Endothelial cell of umbilical vein (primary cell): ENCODE results near the gene TESK2. TPM values are rescaled to one million over a fixed set of nuclear protein-coding genes. Genes with fewer than 3 reads are reported as not detected.
A peak's percentile ranks its signal among the peaks of the same experiment; 100 is the strongest.

ENCODE experiments used
- BruUV-seq: library from RNA; stranded (reverse); fragments of 400-500 nt; replicated peaks from 2 replicates; lab custom pipeline; 2021; lab: Mats Ljungman, UMichigan
- CTCF ChIA-PET: fragments of 300-600, 350-600 bp; sonication (Branson Sonifier 250); formaldehyde crosslinking; loops from one replicate; lab custom pipeline; 2021; ENCODE audit warnings: antibody characterized with exemption, inconsistent platforms; lab: Charles Lee
- POLR2A ChIA-PET: fragments of 300-600, 350-600 bp; sonication (Branson Sonifier 250); formaldehyde crosslinking; loops from one replicate; lab custom pipeline; 2021; ENCODE audit warnings: antibody characterized with exemption, inconsistent platforms; lab: Charles Lee
- DNase-seq: peaks from one replicate; pipeline ENCODE4 v3.0.0-alpha.2; 2011; ENCODE audit warnings: low read depth, low spot score
- FAIRE-seq: peaks from 2 replicates; lab custom pipeline; 2011; peaks lifted over from hg19 to GRCh38; lab: Jason Lieb, UNC
- H2AFZ ChIP-seq: 2 replicates; pipeline ENCODE4 v1.6.0; 2012; ENCODE audit warnings: low read depth, low read length, control low read depth, inconsistent platforms
- H3K27ac ChIP-seq: 2 replicates; pipeline ENCODE4 v1.5.1; 2011; ENCODE audit warnings: low read depth, mild to moderate bottlenecking, control low read depth, low read length, moderate library complexity; ENCODE audit not compliant: insufficient read depth
- H3K27me3 ChIP-seq, 2 experiments: 2 replicates each; pipeline versions ENCODE4 v1.6.0 to v1.6.1; 2011; ENCODE audit warnings: low read length in 2 of 2, mixed read lengths in 1 of 2; ENCODE audit not compliant: control insufficient read depth in 2 of 2, insufficient read depth in 2 of 2
- H3K36me3 ChIP-seq, 2 experiments: 2 replicates in 1 of 2; 3 replicates in 1 of 2; pipeline ENCODE4 v1.5.1; 2011; ENCODE audit warnings: low read length in 2 of 2, mild to moderate bottlenecking in 1 of 2, moderate library complexity in 1 of 2; ENCODE audit not compliant: control insufficient read depth in 2 of 2, insufficient read depth in 2 of 2; ENCODE audit errors: extremely low read depth in 1 of 2
- H3K4me1 ChIP-seq: 3 replicates; pipeline ENCODE4 v1.5.1; 2011; ENCODE audit warnings: mild to moderate bottlenecking, low read length; ENCODE audit not compliant: control insufficient read depth, insufficient read depth; ENCODE audit errors: extremely low read depth
- H3K4me2 ChIP-seq: 2 replicates; pipeline ENCODE4 v1.6.1; 2011; ENCODE audit warnings: low read length, control low read depth, mixed read lengths; ENCODE audit not compliant: insufficient read depth
- H3K4me3 ChIP-seq, 3 experiments: fragments of 200-600 bp in 1 of 3; sonication (generic), shearing (Covaris generic) in 1 of 3; replicated peaks in 1 of 3; 2 replicates each; pipeline ENCODE4 v1.5.1; 2011 to 2016; ENCODE audit warnings: control low read depth in 3 of 3, low read length in 3 of 3, mild to moderate bottlenecking in 2 of 3, inconsistent platforms in 1 of 3, low read depth in 1 of 3, moderate library complexity in 1 of 3; ENCODE audit not compliant: insufficient read depth in 1 of 3
- H3K79me2 ChIP-seq: 2 replicates; pipeline ENCODE4 v1.6.0; 2012; ENCODE audit warnings: low read length, inconsistent platforms; ENCODE audit not compliant: control insufficient read depth, insufficient read depth
- H3K9ac ChIP-seq: replicated peaks from 2 replicates; pipeline ENCODE3; 2011; ENCODE audit warnings: low read length, control low read depth; ENCODE audit not compliant: insufficient read depth; ENCODE audit errors: extremely low read depth
- H3K9me1 ChIP-seq: replicated peaks from 3 replicates; pipeline ENCODE4 v1.6.0; 2011; ENCODE audit warnings: mild to moderate bottlenecking, low read length; ENCODE audit not compliant: control insufficient read depth, insufficient read depth; ENCODE audit errors: extremely low read depth
- H3K9me3 ChIP-seq: replicated peaks from 2 replicates; pipeline ENCODE4 v1.5.1; 2012; ENCODE audit warnings: low read length, inconsistent platforms; ENCODE audit not compliant: control insufficient read depth, insufficient read depth
- H4K20me1 ChIP-seq: replicated peaks from 2 replicates; pipeline ENCODE3; 2011; ENCODE audit warnings: mild to moderate bottlenecking, low read length; ENCODE audit not compliant: control insufficient read depth, insufficient read depth; ENCODE audit errors: extremely low read depth
- CTCF ChIP-seq, 2 donors: IDR thresholded peaks; 1 replicate in 1 of 2; 2 replicates in 1 of 2; pipeline ENCODE4 v1.5.1; 2011; ENCODE audit warnings: low read length in 2 of 2, mild to moderate bottlenecking in 2 of 2, moderate library complexity in 2 of 2, control low read depth in 1 of 2, inconsistent platforms in 1 of 2, low read depth in 1 of 2; ENCODE audit not compliant: insufficient read depth in 1 of 2; ENCODE audit errors: extremely low read depth in 1 of 2
- EZH2 ChIP-seq: IDR thresholded peaks from 2 replicates; pipeline ENCODE4 v1.6.1; 2012; ENCODE audit warnings: borderline replicate concordance, low read depth, mild to moderate bottlenecking, moderate library complexity, low read length, inconsistent platforms; ENCODE audit not compliant: severe bottlenecking
- FOS ChIP-seq: IDR thresholded peaks from 2 replicates; pipeline ENCODE4 v1.6.1; 2011; ENCODE audit warnings: mild to moderate bottlenecking, low read length, moderate library complexity, borderline replicate concordance; ENCODE audit not compliant: insufficient read depth
- GATA2 ChIP-seq: IDR thresholded peaks from 2 replicates; pipeline ENCODE4 v1.7.0; 2011; ENCODE audit warnings: low read depth, mild to moderate bottlenecking, moderate library complexity, mixed read lengths, low read length; ENCODE audit not compliant: insufficient read length, insufficient read depth
- JUN ChIP-seq: IDR thresholded peaks from 2 replicates; pipeline ENCODE4 v1.6.1; 2011; ENCODE audit warnings: borderline replicate concordance, low read depth; ENCODE audit not compliant: insufficient read length, insufficient read depth
- MAX ChIP-seq: IDR thresholded peaks from 2 replicates; pipeline ENCODE4 v1.6.1; 2011; ENCODE audit not compliant: insufficient read depth, insufficient read length
- MYC ChIP-seq: IDR thresholded peaks from one replicate; pipeline ENCODE4 v1.6.1; 2011; ENCODE audit warnings: mild to moderate bottlenecking, low read depth, low read length
- POLR2A ChIP-seq: IDR thresholded peaks from 2 replicates; pipeline ENCODE4 v1.6.1; 2012; ENCODE audit warnings: low read depth, mild to moderate bottlenecking, control low read depth, low read length
- POLR2AphosphoS5 ChIP-seq: IDR thresholded peaks from 2 replicates; pipeline ENCODE4 v1.6.1; 2012; ENCODE audit warnings: low read depth, mild to moderate bottlenecking, control low read depth, low read length, moderate library complexity; ENCODE audit not compliant: insufficient read depth
- dilution Hi-C: fragments of 300-500 bp; cut with MboI; formaldehyde crosslinking; loops from one replicate; pipeline ENCODE4 v1.15.0; 2019; ENCODE audit warnings: low sequenced_read_pairs; ENCODE audit not compliant: extremely low pct_ligation_motif_present
- intact Hi-C: fragments of 100-400 bp; cut with micrococcal nuclease; formaldehyde crosslinking; loops from one replicate; pipeline ENCODE4 v1.10.0; 2022
- polyA plus RNA-seq, 4 experiments: library from polyadenylated mRNA; depleted of rRNA in 3 of 4; stranded (reverse) in 3 of 4; unstranded in 1 of 4; fragments of >200 nt; gene quantifications; 2 replicates each; pipeline versions ENCODE4 v1.2.1 to v1.2.3, GENCODE V29; 2011 to 2012; ENCODE audit warnings: missing spikeins in 1 of 4
- total RNA-seq: library from RNA; stranded (reverse); gene quantifications from 2 replicates; pipeline ENCODE4 v1.2.3, GENCODE V29; 2021

TESK2 gene
- total and polyA plus RNA-seq, 2 donors (not counting 3 experiments of a cell fraction or from before 2014, with no cell fraction given) = 2.1 to 2.6 TPM

DNA sequence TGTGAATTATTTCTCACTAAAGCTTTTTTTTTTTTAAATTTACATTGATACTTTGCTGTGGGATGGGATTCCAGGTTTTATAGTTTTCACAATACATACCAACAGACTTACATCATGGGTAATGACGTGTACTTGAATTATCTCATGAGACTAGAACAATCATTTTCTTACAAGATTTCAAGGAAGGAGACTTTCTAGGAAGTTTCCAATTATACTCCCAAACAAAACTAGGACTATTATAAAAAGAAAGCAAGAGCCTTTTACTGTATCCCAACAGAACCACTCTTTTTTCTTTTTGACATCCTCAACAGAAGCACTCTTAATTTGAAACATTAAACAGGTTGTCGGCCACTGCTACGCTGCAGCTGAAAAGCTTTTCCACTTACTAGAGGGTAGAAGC, 48.7 kb downstream of the TESK2 start:
- Histone ChIP-seq H3K4me3 (no peak overlapping the region), H3K79me2 (no peaks in the 10 kb centered on the region), H2AFZ (no peak overlapping the region), H3K9me3 (no peaks in the 10 kb centered on the region), H3K4me1 (peaks cover 7% of the 10 kb centered on the region), H4K20me1 (no peaks in the 10 kb centered on the region), H3K27ac (peak overlapping the region; percentile 18), H3K27me3 (no peaks in the 10 kb centered on the region), H3K4me2 (peak overlapping the region; percentile 24), H3K9me1 (no peaks in the 10 kb centered on the region), H3K36me3 (no peaks in the 10 kb centered on the region), H3K9ac (no peak overlapping the region)
- intact Hi-C loops (no loop called here), dilution Hi-C loops (no loop called here)
- CTCF ChIA-PET = interaction anchor here (0.5 to 2.1 kb wide), 2 partner anchors 82 to 218 kb away, joined by 4 to 6 read pairs; no protein-coding TSS in a partner anchor
- POLR2A ChIA-PET = no interaction called here
- TF ChIP-seq MYC (no peak), JUN (peak; percentile 67)
- DNase-seq = peak; percentile 65
- no TSS peak for BruUV-seq
- no peak for FAIRE-seq

GRCh38 chr1:45437323-45437722, 53.6 kb downstream of the TESK2 start:
- Histone ChIP-seq H3K4me2 (no peak overlapping the region), H3K79me2 (no peaks in the 10 kb centered on the region), H3K4me1 (peaks cover 5% of the 10 kb centered on the region), H3K27ac (no peak overlapping the region), H3K4me3 (no peak overlapping the region), H2AFZ (no peak overlapping the region), H3K9me1 (no peaks in the 10 kb centered on the region), H3K36me3 (no peaks in the 10 kb centered on the region), H3K27me3 (no peaks in the 10 kb centered on the region), H3K9ac (no peak overlapping the region), H3K9me3 (no peaks in the 10 kb centered on the region), H4K20me1 (no peaks in the 10 kb centered on the region)
- POLR2A ChIA-PET = no interaction called here
- DNase-seq = no peak
- dilution Hi-C loops = no loop called here
- FAIRE-seq = no peak
- intact Hi-C loops = no loop called here
- CTCF ChIA-PET = no interaction called here
- TF ChIP-seq POLR2AphosphoS5 (no peak), MYC (no peak), MAX (no peak), GATA2 (no peak), CTCF (IDR thresholded peaks at IDR 0.05; ENCODE audit: extremely low read depth in 1 of 2, insufficient read depth in 1 of 2, low read depth in 1 of 2, low read length in 2 of 2) (no peak), FOS (no peak), POLR2A (no peak), EZH2 (no peak), JUN (no peak)
- no TSS peak for BruUV-seq
